Fibroblast of lung (primary cell): ENCODE measurements around the gene WDR41.

Experiments used
- CTCF ChIP-seq, 2 donors: IDR thresholded peaks in 1 of 2; conservative IDR thresholded peaks in 1 of 2; 1 replicate in 1 of 2; 2 replicates in 1 of 2; pipeline ENCODE4 v1.5.1; 2011 to 2012; ENCODE audit warnings: low read length in 2 of 2, control low read depth in 1 of 2, inconsistent platforms in 1 of 2, low read depth in 1 of 2, mild to moderate bottlenecking in 1 of 2
- EZH2 ChIP-seq: IDR thresholded peaks from 2 replicates; pipeline ENCODE4 v1.5.1; 2012; ENCODE audit warnings: low read length, control low read depth, mild to moderate bottlenecking; ENCODE audit errors: missing control alignments

GRCh38 chr5:77431719-77432118 lies 60.4 kb downstream of the WDR41 start:
- TF ChIP-seq CTCF (conservative IDR thresholded peaks at IDR 0.05 in 1 of 2, IDR thresholded peaks at IDR 0.05 in 1 of 2; ENCODE audit: low read depth in 1 of 2, low read length in 2 of 2) (no peak), EZH2 (no peak)
